GM04504 (cell line): Measurements from ENCODE around the gene ST3GAL2.
"Not testable (repeated sequence)": the region's sequence is repeated elsewhere in the genome, so short reads cannot be mapped to it uniquely, and the experiment has no call there.

Experiments
- DNase-seq: peaks from one replicate; pipeline ENCODE4 v3.0.0-alpha.2; 2012; ENCODE audit warnings: low read depth

ST3GAL2 gene

DNA sequence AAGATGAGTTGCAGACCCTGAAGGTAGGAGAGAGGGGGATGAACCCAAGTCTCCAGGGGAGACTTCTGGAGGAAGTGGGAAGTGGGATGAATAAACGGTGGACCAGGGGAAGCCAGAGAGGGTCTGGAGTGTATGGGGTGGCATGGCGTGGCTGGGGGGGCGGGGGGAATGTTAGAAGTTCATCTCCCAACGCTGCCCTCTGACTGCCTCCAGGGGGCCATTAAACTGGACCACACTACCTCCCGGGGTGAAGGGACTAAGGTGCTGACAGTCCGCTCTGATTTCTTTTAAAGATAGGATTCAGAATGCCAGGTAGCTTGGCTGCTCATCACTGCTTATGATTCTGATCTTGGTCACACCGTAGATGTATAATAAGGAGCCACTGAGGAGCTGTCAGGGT lies 21.2 kb downstream of the ST3GAL2 start:
- no peak for DNase-seq

DNA sequence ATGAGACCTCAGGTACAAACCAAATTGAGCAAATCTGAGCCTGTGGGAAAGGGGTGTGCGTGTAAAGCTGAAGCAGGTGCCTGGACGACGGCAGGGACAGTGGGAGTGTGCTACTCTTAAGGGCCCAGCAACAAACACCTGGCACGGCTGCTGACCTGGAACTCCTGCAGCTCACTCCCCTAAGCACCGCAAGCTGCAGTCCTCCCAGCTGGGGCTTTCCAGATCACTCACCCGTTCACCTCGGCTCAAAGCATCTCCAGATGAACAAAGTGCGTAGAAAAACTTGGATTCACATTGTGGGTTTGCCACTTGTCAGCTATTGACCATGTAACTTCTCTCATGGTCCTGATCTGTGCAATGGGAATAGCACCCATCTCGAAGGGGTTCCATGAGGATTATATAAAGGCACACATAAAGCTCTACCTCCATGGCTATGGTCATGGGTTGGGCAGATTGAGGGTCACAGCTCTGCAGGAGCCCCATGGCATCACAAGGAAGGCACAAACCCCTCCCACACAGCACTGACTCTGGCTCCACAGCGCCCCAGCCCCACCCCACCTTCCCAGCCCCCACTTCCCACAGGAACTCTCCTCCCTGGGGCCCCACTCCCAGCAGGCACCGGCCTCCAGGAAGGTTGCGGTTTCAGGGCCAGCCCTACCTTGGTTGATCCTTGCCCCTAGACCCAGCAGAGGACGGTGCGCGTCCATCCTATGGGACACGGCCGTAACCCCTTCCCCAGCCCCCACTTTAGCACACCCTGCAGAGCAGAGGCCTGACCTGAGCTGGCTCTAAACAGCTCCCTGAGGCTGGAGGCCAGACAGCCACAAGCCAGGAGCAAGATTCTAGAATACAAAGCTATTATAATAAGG lies 21.9 kb downstream of the ST3GAL2 start:
- no peak for DNase-seq

DNA sequence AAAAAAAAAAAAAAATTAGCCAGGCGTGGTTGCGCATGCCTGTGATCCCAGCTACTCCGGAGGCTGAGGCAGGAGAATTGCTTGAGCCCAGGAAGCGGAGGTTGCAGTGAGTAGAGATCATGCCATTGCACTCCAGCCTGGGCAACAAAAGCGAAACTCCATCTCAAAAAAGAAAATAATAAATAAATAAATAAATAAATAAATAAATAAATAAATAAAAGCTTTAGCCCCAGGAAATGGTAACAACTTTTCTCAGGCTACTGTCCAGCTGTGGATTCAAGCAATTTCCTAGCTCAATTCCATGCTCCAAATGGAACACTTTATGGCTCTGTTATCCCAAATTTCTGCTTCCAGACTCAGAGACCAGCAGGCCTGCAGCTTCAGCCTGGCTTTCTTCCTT lies 25.3 kb downstream of the ST3GAL2 start:
- not testable (repeated sequence) for DNase-seq

DNA sequence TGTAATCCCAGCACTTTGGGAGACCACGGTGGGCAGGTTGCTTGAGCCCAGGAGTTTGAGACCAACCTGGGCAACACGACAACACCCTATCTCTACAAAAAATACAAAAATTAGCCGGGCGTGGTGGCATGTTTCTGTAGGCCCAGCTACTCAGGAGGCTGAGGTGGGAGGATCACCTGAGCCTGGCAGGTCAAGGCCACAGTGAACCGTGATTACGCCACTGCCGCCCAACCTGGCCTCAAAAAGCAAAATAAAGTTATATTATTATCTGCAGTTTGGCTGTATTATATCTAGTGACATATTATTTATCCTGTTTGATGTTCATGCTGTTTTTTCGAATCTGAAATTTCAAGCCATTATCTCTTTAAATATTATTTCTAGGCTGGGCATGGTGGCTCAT lies 26.5 kb downstream of the ST3GAL2 start:
- DNase-seq, result no peak

DNA sequence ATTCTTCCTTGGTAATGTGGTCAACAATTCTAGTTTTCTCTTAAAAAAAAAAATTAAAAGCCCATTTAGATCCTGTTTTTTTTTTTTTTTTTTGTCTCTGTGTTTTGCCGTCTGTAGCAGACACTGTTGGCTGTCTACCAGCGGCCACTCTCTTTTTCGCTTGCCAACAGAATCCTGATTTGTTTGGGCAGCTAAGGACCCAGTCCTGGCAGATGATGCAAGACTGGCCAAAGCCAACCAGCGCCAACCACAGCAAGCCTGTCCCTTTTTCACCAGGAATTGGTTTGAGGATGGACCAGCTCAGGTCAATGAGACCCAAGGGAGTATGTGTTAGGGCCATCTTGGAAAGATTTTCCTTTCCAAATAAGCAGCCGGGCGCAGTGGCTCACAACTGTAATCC lies 28.2 kb downstream of the ST3GAL2 start:
- DNase-seq, result no peak

DNA sequence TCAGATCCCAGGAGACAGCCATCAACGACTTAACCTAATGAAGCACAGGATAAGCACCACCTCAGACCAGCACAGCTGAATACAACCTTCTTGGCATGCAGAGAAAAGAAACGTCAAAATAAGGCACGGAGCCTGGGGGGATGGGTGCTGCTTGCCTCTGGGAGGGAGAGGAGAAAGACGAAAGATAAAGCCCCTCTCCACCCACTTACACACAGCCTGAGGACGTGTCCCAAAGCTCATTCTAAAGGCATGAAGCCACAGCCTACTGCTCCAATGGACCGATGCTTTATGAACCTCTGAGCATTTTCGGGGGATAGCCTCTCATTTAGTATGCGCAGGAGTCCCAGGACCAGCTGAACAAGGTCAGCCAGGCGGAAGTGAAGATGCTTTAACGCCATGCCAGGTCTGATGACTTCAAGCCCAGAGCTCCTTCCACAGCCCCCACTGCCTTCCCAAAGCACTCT lies 31.1 kb downstream of the ST3GAL2 start:
- no peak for DNase-seq

DNA sequence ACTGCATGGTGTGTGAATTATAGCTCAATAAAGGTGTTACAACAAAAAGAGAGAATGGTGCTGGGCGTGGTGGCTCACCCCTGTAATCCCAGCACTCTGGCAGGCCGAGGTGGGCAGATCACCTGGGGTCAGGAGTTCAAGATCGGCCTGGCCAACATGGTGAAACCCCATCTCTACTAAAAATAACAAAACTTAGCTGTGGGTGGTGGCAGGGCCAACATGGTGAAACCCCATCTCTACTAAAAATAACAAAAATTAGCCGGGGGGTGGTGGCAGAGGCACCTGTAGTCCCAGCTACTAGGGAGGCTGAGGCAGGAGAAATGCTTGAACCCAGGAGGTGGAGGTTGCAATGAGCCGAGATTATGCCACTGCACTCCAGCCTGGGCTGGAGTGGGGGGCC lies 32.8 kb downstream of the ST3GAL2 start:
- not testable (repeated sequence) for DNase-seq

DNA sequence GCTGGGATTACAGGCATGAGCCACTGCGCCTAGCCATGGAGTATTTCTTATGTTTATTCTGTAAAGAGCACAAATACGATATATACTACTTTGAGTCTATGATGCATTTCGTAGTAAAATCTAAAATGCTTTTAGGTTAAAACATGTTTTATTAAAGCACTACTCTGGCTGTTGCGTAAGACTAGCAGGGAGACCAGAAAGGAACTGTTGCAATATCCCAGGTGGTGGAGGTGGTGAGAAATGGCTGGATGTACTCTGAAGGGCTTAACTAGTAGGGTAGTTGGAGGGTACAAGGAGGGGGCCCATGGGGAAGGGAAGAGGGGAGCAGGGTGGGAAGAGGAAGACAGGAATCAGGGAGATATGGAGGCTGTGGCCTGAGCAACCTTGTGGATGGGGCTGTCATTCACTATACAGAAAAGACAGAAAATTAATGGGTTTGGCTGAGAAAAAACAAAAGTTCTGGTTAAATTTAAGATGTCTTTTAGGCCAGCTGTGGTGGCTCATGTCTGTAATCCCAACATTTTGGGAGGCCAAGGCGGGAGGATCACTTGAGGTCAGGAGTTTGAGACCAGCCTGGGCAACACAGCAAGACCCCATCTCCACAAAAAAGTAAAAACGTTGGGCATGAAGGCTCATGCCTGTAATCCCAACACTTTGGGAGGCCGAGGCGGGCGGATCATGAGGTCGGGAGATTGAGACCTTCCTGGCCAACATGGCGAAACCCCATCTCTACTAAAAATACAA lies 35.8 kb downstream of the ST3GAL2 start:
- DNase-seq, result no peak

DNA sequence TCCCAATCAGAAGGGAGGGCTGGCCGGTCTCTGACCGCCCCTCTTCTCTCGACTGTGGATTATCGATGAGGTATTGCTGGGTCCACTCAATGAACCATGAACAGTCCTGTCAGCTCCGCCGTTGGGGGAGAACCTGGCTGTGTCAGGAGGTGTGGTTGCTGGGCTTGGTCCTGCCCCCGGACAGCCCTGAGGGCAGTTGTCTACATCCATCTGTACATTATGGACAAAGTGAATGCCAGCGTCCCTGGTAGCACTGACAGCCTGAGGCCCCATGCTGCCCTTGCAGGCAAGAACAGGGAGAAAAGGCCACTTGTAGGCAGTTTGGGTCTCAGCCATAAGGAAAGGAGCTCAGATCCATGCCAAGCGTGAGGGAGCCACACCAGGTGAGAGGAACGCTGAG lies 38.9 kb downstream of the ST3GAL2 start:
- DNase-seq, result no peak

DNA sequence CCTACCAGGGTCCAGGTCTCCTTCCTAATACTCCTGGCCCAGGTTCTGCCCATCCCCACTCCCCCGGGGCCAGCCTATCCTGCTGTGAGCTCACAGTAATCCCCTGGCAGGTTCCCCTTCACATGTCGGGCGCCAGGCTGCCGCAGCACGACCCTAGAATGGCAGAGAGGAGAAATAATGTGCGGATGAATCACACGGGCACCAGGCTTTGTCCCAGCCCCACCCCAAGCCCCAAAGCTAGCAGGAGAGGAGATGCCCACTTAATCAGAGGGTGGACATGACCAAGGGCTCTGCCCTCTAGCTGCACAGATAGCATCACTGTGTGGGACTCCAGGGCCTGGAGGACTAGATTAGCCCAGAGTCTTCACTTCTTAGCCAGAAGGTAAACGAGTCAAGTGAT lies 39.5 kb downstream of the ST3GAL2 start:
- no peak for DNase-seq

DNA sequence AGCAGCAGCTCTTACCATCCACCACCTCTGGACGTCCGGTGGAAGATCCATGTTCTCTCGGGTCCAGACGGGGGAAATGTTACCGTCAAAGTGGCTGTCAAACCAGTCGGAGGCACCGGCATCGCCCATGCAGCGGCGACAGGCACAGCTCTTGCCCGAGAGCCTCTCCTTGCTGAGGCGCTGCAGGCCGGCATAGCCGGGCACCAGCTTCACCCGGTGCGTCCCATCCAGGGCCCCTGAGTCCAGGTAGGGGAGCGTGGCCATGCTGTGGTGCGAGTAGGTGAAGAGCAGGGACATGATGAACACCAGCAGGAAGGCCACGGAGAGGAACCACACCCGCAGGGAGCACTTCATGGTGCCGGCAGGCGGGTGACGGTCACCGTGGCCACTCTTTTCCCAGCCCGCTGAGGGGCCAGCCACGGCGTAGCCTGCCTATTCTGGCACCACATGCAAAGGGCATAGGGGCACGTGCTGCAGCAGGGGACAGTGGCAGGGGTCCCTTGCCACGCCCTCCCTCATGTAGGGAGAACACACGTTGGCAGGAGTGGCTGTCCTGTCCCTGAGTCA lies 40.6 kb downstream of the ST3GAL2 start:
- DNase-seq, result no peak

DNA sequence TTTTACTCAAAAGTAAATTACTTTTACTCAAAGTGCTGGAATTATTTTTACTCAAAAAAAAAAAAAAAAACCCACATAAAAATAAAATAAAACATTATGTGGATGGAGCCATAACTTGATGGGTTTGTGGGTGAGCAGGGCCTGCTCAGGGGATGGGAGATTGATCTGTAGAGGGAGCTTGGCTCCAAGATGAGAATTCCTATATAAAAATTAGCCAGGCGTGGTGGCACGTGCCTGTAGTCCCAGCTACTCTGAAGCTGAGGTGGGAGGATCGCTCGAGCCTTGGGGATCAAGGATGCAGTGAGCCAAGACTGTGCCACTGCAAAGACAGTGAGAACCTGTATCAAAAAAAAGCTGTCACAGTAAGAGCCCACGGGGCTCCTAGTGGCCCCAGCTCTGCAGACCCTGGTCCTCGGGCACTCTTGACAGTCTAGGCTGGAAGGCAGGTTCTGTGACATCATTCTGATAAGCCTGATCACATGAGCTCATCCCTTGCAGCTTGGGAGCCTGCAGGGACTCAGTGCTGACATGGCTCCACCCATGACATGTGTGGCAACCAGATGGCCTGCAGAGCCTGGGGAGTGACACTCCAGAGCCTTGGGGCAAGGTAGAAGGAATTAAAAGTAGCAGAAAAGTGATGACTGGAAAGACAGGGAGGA lies 42.5 kb downstream of the ST3GAL2 start:
- peak; percentile 46 for DNase-seq

DNA sequence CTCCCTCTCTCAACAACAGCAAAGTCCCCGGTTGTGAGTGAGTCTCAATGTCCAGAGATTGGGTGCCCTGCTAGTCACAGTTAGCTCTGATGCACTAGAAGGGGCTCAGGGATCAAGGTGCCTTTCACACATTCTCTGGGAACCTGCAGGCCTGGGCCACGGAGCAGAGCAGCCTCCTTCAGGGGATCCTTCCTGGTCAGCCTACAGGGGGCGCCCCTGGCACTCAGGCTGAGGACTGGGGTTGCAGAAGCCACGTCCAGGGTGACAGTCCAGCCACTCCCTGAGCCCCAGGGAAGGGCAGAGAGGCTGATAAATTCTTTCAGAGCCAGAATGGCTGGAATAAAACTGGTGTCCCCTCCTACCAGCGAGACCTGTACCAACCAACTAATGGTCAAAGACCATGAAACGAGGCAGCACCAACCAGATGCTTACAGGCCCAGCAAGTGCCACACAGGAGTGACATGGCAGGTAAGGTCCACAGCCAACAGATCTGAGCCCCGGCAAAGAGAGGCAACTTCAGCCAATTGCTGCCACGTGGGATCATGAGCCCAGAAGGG lies 43.5 kb downstream of the ST3GAL2 start:
- no peak for DNase-seq

DNA sequence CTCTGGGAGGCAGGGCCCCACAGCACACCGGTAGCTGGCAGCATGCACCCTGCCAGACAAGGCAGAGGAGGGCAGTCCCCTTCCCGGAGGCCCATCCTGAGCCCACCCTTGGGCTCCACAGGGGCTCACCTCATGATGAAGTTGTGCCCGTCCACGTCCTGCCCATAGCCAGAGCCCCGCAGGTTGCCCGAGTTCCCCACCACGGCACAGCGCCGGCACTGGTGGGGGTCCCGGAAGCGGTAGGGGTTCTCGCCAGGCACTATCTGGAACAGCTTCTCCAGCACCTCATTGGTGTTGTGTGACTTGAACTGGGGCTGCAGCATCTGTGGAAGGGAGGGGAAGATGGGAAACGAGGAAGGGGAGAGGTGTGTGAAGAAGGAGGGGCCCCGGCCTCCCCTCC lies 44.0 kb downstream of the ST3GAL2 start:
- DNase-seq, result no peak

DNA sequence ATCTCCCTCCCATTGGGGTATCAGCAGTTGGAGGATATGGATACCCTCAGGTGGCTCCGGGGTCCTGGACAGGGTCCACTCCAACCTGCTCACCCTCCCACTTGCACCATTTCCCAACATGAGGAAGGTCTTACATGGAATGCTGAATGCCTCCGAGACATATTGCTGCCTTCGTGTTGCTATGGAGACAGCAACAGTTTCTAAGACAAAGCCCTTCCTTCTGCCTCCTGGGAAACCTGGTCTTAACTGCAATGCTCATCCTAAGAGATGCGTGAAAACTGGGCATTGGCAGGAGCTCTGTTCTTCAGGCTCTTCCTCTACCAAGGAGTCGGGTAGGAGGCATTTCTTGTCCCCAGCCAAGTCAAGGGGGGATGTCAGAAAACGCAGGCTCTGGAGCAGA lies 45.2 kb downstream of the ST3GAL2 start:
- no peak for DNase-seq

DNA sequence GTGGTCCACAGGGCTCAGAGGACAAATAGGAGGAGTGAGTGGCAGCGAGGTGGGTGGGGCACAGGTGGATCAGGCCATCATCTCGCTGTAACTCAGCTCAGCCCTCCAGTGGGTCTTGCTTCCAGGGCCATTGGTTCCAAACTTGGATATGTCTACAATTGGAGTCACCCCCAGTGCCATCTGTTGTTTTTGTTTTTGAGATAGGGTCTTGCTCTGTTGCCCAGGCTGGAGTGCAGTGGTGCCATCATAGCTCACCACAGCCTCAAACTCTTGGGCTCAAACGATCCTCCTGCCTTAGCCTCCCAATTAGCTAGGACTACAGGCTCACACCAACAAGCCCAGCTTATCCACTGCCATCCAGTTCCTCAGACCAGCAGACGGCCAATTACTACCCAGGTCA lies 46.3 kb downstream of the ST3GAL2 start:
- DNase-seq, result no peak

DNA sequence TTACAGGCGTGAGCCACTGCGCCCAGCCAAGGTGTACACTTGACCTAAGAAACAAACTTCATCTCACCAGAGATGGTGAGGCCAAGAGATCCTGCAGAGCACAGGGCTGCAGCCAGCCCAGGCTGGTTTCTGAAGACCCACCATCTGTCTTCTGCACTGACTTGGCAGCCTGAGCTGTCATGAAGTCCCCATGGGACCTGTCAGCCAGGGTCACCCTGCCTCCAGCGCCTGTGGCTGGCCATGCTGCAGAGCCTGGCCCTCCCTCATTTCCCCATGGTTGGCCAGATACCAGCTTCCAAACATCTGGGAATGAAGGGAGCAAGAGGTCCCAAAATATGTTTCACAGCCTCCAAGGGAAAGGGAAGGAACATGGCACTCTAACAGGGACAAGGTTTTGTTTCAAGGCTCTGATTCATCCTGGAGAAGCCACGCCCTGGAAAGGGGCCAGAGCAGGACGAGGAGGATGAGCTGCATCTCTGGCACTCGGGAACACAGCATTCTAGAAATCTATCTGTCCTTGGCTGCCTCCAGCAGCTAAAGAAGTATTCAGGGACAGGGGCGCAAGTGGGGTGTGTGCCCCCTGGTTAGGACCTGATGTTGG lies 46.9 kb downstream of the ST3GAL2 start:
- peak; percentile 84 for DNase-seq

DNA sequence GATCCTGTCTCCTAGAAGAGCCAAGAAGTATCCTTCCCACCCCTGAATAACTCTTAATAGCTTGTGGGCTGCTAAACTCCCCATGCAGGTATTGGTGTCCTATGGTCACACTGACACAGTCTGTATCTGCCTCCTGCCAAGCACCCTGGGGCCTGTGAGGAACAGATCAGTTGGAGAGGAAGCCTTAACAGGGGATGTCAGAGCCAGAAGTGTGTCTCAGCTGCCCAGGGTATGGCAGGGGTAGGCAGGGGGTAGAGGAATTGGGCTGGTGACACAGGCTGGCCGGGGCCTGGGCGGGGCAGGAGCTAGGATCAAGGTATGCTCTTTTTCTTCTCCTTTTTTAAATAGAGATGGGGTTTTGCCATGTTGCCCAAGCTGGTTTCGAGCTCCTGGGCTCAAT lies 47.5 kb downstream of the ST3GAL2 start:
- DNase-seq, result no peak

DNA sequence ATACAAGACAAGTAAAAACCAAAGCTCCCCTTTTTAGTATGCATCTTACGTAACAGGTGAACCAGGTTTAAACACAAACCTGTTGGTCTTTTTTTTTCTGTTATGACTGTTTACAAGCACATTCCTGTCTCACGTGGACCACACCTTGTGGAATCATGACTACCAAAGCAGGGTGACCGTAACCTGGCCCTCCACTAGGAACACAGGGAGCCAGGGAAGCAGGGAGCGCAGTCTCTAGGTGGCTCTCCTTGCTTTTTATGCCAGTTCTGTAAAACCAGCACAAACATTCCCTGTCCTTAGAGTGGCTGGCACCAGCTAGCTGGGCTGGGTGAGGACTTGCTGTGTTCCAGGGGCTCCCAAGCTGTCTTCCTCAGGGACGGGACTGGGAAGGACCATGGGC lies 48.1 kb downstream of the ST3GAL2 start:
- no peak for DNase-seq

DNA sequence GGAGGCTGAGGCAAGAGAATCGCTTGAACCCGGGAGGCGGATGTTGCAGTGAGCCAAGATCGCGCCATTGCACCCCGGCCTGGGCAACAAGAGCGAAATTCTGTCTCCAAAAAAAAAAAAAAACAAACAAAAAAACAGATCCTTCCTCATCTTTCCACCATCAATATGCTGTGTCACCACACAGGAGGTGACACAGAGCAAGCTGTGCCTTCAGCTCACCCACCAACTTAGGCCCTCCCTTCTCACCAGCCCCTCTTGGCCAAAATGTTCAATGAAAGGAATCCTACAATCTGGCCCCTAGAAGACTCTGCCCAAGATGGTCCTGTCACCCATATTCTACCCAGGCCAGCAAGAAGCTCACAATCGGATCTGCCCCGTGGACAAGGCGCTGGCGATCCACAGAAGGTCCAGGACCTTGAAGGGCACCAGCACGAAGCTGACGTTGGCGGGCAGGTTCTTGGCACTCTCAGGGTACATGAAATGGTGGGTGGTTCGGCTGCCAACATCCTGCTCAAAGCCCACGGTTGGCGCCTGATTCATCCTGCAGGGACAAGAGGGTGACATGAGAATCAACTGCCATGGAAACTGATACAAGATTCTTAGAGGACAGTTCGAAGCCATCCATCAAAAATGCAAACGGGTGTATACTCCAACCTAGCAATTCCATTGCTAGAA lies 50.8 kb downstream of the ST3GAL2 start:
- DNase-seq, result no peak

DNA sequence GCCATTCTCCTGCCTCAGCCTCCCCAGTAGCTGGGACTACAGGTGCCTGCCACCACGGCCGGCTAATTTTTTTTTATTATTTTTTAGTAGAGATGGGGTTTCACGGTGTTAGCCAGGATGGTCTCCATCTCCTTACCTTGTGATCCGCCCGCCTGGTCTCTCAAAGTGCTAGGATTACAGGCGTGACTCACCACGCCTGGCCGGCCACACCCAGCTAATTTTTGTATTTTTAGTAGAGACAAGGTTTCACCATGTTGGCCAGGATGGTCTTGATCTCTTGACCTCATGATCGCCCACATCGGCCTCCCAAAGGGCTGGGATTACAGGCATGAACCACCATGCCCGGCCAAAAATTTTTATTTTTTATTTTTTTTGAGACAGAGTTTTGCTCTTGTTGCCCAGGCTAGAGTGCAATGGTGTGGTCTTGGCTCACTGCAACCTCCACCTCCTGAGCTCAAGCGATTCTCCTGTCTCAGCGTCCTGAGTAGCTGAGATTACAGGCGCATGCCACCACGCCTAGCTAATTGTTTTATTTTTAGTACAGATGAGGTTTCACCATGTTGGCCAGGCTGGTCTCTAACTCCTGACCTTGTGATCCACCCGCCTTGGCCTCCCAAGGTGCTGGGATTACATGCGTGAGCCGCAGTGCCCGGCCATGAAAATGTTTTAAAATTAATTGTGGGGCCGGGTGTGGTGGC lies 52.5 kb downstream of the ST3GAL2 start:
- not testable (repeated sequence) for DNase-seq
